NCI-H345 treated with DMSO at 0.1 percent for 48 hours (cell line): ENCODE measurements around the gene SNX30.

Source experiments
- DNase-seq: peaks from one replicate; lab custom pipeline; 2025; ENCODE audit not compliant: unreplicated experiment; lab: John Stamatoyannopoulos, UW

SNX30 gene

GRCh38 chr9:112780450-112781036, 30.0 kb downstream of the SNX30 start:
- no peak for DNase-seq

DNA sequence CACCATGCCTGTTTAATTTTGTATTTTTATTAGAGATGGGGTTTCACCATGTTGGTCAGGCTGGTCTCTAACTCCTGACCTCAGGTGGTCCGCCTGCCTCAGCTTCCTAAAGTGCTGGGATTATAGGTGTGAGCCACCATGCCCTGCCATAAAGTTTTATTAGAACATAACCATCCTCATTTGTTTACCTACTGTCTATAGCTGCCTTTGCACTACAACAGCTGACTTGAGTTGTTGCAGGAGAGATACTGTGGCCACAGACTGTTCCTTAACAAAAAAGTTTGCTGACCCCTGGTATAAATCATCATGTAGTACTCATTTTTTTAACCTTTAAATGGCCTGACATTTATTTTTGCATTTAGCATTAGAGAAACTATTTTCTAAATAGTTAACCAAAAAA, 31.7 kb downstream of the SNX30 start:
- DNase-seq = no peak

GRCh38 chr9:112783551-112783954, 33.0 kb downstream of the SNX30 start:
- no peak for DNase-seq

DNA sequence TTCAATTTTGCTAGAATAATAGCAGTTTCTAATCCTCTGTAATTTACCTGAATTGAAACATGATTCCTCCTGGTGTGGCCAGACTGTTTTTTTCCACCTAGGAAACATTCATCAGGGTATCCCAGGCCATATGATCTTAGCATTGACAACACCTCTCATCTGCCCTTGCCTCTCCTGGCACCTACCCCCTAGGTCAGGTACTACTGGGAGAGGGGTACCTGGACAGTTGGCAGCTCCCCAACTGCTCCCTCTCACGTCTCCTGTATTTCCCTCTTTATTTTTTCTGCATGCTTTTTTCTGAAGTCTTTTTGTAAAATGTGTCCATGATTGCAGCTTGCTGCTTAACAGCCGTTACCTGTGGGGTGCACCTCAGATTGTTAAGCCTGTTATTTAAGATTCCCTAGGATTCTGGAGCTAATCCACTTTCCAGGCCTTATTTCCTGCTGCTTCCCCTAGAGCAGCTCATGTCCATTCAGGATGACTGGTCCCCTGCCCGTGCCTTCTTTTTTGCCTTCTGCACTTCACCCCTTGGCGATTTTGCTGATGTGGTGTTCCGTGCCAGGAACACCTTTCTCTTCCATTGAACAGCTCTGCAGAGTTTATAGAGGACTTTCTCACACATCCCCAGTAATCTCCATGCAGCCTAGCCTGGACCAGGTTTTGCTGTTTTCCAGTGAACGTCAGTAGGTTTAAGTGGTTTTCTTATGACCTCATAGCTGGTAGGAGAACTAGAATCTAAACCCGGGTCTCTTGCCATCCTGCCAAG, 33.6 kb downstream of the SNX30 start:
- no peak for DNase-seq

- DNase-seq = no peak
Measured at GRCh38 chr9:112785986-112786385, 35.4 kb downstream of the SNX30 start.

GRCh38 chr9:112786829-112787520, 36.4 kb downstream of the SNX30 start:
- DNase-seq = no peak

GRCh38 chr9:112787978-112788377, 37.4 kb downstream of the SNX30 start:
- DNase-seq = no peak

DNA sequence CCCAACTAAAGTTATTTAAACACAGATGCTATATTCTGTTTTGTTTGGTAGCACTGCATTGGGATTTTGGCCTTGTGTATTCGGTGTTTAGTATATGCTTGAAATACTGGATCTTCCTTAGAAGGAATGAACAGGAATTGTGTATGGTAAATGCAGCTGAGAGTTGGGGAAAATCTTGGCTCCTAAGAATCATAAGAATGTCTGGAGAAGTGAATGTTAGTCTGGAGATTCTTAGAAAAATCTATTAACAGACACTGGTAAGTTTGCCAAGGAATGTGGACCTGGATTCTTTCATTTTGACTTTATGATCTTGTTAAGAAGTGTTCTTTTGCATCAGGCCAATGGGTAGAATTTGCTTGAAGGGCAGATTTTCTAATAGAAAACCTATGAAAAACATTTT, 38.9 kb downstream of the SNX30 start:
- DNase-seq = no peak

DNA sequence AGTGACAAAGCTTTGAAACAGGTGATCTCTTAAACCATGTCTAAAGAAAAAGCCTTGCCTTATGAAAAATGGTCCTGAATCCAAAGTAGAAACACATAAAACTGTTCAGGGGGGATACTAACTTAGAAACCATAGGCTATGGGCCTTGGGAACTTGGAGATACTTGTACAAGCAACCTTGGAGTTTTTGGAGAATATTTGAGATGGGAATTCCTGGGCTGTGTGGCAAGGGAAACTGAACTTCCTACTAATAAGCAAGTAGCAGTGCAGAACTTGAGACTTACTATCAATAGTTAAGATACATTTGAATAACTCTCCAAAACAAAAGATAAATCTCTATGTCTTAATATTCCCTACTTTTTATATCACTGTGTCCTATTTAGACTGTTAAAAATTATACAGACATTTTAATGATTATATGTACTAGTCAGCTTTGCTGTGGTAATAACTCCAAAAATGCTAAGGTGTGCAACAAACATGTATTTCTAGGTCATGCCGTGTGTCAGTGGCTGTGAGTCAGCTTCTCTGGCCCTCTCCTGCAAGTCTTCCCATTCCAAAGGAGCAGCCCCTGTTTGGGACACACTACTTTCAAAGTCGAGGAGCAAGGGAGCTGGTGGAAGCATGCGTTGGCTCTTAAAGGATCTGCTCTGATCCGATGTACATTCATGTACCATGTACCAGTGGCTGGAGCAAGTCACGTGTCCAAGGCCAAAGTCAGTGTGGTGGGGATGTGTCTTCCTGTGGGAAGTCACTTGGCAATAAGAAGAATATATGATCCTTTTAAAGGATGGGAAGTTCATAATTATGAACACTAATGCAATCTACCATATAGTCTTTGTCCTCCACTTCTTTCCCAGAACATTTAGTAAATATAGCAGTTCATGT, 39.6 kb downstream of the SNX30 start:
- DNase-seq = no peak

DNA sequence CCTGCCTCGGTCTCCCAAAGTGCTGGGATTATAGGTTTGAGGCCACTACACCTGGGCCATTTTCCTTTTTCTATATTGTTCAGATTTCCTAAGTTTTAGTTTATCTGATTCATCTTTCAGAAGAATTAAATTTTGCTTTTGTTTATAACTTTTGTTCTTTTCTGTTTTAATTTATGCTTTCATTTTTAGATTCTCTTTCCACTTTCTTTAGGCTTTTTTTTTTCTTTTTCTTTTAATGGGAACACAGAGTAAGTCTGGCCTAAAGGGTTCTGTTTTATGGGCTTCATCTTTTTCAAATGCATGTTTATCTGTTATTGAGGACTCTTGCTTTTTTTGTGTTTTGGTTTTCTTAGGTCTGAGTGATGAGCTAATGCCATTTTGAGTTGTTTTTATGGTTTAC, 42.1 kb downstream of the SNX30 start:
- no peak for DNase-seq

DNA sequence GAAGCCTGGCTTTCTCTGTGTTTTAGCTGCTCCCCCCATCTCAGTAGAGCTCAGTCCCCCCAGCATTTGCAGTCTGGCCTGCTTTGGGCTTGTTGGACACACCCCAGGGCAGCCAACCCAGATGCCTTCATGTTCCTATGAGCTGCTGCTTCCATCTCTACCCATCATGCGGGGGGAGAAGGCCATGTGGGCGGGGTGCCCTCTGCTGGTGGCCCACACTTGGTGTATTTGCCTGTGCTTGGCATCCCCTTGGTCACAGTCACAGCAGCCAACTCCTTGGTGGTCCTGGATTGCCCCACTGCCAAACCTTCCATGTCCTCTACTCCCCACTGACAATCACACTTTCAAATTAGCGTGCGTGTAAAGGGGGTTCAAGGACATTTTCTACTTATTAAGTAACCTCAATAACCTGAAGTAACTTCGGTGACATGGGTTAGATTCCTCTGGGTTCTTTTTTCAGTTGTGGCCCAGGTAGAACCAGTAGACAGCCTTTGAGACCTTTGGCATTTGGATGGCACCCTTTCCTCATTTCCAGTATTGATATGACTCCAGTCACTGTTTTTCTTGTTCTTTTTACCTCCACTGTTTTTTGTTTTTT, 42.8 kb downstream of the SNX30 start:
- no peak for DNase-seq

GRCh38 chr9:112794731-112795130, 44.2 kb downstream of the SNX30 start:
- no peak for DNase-seq

DNA sequence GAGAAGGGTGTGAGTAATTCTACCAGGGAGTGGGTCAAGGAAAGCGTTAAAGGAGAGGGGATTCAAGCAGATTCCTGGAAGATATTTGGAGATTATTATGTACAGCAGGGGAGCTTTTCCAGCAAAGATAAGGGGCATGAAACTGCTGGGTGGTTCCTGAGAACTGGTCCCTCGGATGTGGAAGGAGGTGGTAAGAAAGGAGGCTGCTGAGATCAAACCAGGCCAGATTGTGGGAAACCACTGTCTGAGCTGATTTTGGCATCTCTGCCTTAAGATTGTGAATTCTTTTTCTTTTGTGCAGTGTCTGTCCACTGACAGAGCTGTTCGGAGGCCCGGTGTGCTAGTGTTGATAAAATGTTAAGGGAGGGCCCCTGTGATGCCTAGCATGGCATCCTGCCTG, 45.4 kb downstream of the SNX30 start:
- DNase-seq = no peak

- no peak for DNase-seq
Measured at GRCh38 chr9:112796485-112796884, 45.9 kb downstream of the SNX30 start.

GRCh38 chr9:112809351-112809848, 58.8 kb downstream of the SNX30 start:
- no peak for DNase-seq

DNA sequence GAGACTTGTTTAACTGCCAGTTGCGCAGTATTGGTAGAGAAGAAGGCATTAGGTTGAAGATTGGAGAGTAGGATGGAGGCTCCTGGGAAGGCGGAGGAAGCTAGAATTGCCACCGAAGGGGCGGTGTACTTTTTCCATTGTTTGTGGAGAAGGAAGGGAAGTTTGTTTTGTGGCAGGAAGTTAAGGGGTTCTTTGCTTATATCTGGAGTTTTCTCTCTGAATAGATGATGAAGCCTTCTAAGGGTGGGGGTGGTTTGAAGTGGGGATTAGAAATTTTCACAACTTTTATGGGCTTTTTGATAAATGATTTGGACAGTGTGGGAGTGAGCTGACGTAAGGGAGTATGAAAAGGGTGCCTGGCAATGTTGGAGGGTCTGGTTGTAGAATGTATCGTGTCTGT, 59.3 kb downstream of the SNX30 start:
- no peak for DNase-seq

DNA sequence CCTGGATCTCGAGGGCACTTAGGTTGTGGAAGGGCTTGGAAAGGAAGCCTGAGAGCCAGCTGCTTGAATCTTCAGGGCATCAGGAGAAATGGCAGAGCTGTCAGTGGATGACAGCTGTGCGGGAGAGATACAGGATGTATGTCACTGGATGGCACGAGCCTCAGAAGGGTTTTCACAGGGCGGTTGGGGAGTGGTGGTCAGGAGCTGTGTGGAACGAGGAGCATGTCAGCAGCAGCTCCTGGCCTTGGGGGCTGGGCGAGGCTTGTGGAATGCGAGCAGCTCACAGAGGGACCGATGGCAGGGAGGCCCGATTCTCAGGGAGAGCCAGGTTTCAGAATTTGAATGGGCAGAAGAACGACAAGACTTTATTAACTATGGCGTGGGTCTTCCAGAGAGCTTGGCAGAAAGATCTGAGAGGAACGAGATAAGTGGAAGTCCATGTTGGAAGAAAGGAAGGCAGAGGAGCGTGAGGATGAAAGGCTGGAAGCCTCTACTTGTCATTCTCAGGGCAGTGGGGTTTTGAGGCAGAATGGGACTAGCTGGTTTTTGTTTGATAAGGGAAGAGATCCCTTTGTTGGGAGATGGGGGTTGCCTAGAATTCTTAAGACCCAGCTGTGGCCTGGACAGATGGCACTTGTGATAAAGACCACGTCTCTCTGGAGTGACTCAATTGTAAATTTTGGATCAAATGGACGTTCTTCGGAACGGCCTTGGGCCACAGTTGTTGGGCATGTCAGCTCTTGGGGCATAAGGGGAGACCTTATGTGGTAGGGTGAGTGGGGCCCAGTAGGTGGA, 60.3 kb downstream of the SNX30 start:
- no peak for DNase-seq

DNA sequence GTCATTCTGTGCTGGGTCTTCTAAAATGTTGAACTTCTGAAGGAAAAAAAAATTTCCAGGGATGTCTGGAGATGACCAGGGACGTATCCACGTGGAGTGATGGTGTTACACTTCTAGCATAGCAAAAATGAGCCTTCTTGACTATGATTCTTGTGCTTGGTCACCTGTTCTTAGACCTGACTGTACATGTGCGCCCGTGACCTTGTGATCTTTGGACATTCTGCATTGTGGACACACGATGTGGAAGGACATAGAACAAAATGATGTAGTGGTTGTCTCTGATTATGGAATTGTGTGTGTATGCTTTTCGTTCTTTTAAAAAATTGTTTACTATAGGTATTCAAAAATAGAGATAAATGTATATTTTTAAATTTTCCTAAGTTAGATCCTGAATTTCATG, 61.0 kb downstream of the SNX30 start:
- no peak for DNase-seq

GRCh38 chr9:112815868-112816267, 65.3 kb downstream of the SNX30 start:
- DNase-seq = no peak

- no peak for DNase-seq
Measured at GRCh38 chr9:112817860-112818203, 67.3 kb downstream of the SNX30 start.
